ENCODE data around the gene CD55.

The CD55 gene

DNA sequence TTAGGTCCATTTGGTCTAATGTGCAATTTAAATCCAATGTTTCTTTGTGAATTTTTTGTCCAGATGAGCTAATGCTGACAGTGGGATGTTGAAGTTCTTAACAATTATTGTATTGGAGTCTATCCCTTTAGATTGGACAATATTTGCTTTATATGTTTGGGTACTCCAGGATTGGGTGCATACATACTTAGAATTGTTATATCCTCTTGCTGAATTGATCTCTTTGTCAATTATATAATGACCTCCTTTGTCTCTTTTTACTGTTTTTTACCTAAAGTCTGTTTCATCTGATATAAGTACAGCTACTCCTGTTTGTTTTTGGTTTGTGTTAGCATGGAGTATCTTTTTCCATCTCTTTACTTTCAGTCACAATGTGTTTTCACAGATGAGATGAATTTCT is 22.2 kb downstream of the CD55 start:
- no peaks in the 10 kb centered on the region for H3K79me2 ChIP-seq (ENCODE audit: control insufficient read depth, insufficient read depth, low read length, unreplicated experiment)

DNA sequence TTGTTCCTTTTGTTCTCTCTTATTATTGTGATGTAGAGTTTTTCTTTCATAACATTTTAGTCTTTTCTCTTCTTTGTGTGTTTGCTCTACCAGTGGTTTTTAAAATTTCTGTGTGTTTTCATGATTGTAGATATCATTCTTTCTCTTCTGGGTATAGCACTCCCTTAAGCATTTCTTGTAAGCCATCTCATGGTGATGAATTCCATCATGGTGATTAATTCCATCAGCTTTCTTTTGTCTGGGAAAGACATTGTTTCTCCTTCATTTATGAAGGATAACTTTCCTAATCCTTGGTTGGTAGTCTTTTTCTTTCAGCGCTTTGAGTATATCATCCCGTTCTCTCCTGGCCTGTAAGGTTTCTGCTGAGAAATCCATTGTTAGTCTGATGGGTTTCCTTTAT is 22.7 kb downstream of the CD55 start:
- Histone ChIP-seq H3K27ac (ENCODE audit: low read depth, low read length) (no peak overlapping the region), H3K79me2 (ENCODE audit: control insufficient read depth, insufficient read depth, low read length, unreplicated experiment) (no peaks in the 10 kb centered on the region), H3K4me3 (ENCODE audit: low read depth, low read length) (no peak overlapping the region), H3K4me1 (ENCODE audit: control insufficient read depth, insufficient read depth, low read length, unreplicated experiment) (no peaks in the 10 kb centered on the region), H3K36me3 (ENCODE audit: insufficient read depth, low read length) (peaks cover 6% of the 10 kb centered on the region), H3K27me3 (ENCODE audit: insufficient read depth, low read length) (no peaks in the 10 kb centered on the region), H2AFZ (ENCODE audit: low read length, unreplicated experiment) (no peak overlapping the region)

More for the DNA sequence above, 22.2 kb downstream of the CD55 start:
- Histone ChIP-seq H3K27me3 (ENCODE audit: insufficient read depth, low read length) (no peaks in the 10 kb centered on the region), H2AFZ (ENCODE audit: low read length, unreplicated experiment) (no peak overlapping the region), H3K36me3 (ENCODE audit: insufficient read depth, low read length) (peaks cover 6% of the 10 kb centered on the region), H3K4me1 (ENCODE audit: control insufficient read depth, insufficient read depth, low read length, unreplicated experiment) (no peaks in the 10 kb centered on the region), H3K27ac (ENCODE audit: low read depth, low read length) (no peak overlapping the region), H3K4me3 (ENCODE audit: low read depth, low read length) (no peak overlapping the region)

DNA sequence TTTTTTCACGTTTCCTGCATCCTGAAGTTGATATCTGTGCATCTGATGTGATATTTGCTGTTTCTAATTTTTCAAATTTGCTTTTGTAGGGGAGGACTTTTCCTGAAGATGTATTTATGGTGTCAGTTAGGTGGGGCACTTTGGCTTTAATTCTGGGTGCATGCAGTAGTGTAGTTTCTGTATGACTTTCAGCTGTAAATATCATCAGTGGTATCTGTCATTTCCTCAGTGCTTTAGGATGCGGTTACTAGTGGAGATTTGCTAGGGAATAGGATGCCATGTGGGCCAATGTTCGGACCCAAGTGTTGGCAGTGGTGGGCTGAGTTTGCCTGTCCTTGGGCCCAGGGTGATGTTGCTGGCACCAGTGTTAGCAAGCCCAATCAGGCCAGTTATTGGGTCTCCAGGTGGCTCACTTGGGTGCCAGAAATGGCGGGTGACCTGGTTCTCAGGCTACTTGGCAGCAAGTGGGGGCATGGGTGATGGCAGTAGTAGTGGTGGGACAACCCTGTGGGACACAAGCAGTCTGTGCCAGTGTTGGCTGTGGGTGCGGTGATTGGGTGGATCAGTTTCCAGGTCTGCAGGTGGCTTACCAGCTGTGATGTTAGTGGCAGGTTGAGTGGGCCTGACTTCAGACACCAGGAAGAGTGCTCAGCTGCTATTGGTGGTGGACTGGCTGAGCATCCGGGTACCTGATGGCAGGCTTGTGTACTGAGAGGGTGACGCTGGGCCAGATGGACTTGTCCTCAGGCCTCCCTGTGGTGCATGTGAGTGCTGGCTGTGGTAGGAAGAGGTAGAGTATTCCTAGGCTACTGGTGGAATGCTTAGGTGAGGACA is 24.4 kb downstream of the CD55 start:
- Histone ChIP-seq H2AFZ (ENCODE audit: low read length, unreplicated experiment) (no peak overlapping the region), H3K79me2 (ENCODE audit: control insufficient read depth, insufficient read depth, low read length, unreplicated experiment) (no peaks in the 10 kb centered on the region), H3K27ac (ENCODE audit: low read depth, low read length) (no peak overlapping the region), H3K4me1 (ENCODE audit: control insufficient read depth, insufficient read depth, low read length, unreplicated experiment) (no peaks in the 10 kb centered on the region), H3K27me3 (ENCODE audit: insufficient read depth, low read length) (no peaks in the 10 kb centered on the region), H3K36me3 (ENCODE audit: insufficient read depth, low read length) (peaks cover 12% of the 10 kb centered on the region), H3K4me3 (ENCODE audit: low read depth, low read length) (no peak overlapping the region)

DNA sequence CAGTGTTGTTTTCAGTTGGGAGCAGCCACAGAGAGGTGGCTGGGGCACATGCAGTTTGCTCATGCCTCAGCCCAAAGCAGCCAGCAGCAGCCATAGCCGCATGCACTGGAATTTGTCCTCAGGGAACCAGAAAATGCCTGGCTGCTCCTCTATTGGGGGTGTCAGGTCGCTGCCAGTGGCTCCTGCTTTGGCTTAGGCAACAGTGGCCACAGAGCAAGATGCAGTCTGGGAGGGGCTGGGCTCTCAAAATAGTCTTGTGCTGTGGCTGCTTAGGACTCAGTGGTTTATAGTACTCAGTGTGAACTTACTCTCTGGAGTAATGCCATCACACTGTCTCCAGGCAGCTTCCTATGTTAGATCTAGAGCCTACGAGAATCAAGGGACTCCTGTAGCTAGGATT is 25.0 kb downstream of the CD55 start:
- Histone ChIP-seq H3K4me3 (ENCODE audit: low read depth, low read length) (no peak overlapping the region), H3K36me3 (ENCODE audit: insufficient read depth, low read length) (peaks cover 12% of the 10 kb centered on the region), H3K27me3 (ENCODE audit: insufficient read depth, low read length) (no peaks in the 10 kb centered on the region), H3K79me2 (ENCODE audit: control insufficient read depth, insufficient read depth, low read length, unreplicated experiment) (no peaks in the 10 kb centered on the region), H3K4me1 (ENCODE audit: control insufficient read depth, insufficient read depth, low read length, unreplicated experiment) (no peaks in the 10 kb centered on the region), H3K27ac (ENCODE audit: low read depth, low read length) (no peak overlapping the region), H2AFZ (ENCODE audit: low read length, unreplicated experiment) (no peak overlapping the region)

DNA sequence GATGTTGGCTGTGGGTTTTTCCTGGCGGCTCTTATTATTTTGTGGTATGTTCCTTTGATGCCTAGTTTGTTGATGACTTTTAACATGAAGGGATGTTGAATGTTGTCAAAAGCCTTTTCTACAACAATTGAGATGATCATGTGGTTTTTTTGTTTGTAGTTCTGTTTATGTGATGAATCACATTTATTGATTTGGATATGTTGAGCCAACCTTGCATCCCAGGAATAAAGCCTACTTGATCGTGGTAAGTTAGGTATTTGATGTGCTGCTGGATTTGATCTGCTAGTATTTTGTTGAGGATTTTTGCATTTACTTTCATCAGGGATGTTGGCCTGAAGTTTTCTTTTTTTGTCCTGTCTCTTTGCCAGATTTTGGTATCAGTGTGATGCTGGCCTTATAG is 28.5 kb downstream of the CD55 start:
- Histone ChIP-seq H3K79me2 (ENCODE audit: control insufficient read depth, insufficient read depth, low read length, unreplicated experiment) (no peaks in the 10 kb centered on the region), H3K27ac (ENCODE audit: low read depth, low read length) (no peak overlapping the region), H3K36me3 (ENCODE audit: insufficient read depth, low read length) (peaks cover 12% of the 10 kb centered on the region), H3K27me3 (ENCODE audit: insufficient read depth, low read length) (no peaks in the 10 kb centered on the region), H3K4me3 (ENCODE audit: low read depth, low read length) (no peak overlapping the region), H3K4me1 (ENCODE audit: control insufficient read depth, insufficient read depth, low read length, unreplicated experiment) (peaks cover 9% of the 10 kb centered on the region), H2AFZ (ENCODE audit: low read length, unreplicated experiment) (no peak overlapping the region)

DNA sequence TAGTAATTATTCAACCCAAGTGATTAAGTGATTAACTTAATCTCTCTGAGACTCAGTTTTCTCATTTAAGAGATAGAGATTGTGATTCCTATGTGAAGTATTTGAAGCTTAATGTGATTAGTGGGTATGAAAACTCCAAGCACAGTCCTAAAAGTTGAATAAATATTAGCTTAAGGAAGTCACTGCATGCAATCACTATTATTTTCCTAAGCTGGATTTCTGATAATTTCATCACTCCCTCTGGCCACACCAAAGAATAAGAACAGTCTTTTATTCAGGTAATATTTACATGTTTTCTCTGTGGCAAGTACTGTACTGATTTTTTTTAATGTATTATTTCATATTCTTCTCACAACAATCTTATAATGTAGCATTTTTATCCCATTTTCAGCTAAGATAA is 31.1 kb downstream of the CD55 start:
- H3K4me1 ChIP-seq (ENCODE audit: control insufficient read depth, insufficient read depth, low read length, unreplicated experiment), result peaks cover 9% of the 10 kb centered on the region
- H3K27ac ChIP-seq (ENCODE audit: low read depth, low read length), result no peak overlapping the region
- no peaks in the 10 kb centered on the region for H3K27me3 ChIP-seq (ENCODE audit: insufficient read depth, low read length)
- no peak overlapping the region for H2AFZ ChIP-seq (ENCODE audit: low read length, unreplicated experiment)
- peaks cover 9% of the 10 kb centered on the region for H3K36me3 ChIP-seq (ENCODE audit: insufficient read depth, low read length)
- H3K79me2 ChIP-seq (ENCODE audit: control insufficient read depth, insufficient read depth, low read length, unreplicated experiment), result no peaks in the 10 kb centered on the region
- H3K4me3 ChIP-seq (ENCODE audit: low read depth, low read length), result no peak overlapping the region

DNA sequence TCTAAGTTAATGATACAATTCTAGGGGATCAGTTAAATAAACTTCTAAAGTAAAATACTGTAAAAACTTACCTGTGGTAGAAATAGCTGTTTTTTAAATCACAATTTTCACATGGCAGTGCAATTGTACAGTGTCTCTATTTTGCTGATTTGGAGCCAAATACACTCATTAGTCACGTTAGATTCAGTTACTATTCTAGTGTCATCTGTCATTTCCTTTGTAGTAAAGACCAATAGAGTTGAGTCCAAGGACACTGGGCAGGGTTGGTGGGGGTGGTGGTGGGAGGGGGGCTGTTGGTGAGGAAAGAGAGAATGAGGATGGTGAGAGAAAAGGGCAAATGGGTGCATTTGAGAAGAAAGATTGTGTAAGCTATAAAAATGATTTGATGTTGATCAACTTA is 33.6 kb downstream of the CD55 start:
- H3K27ac ChIP-seq (ENCODE audit: low read depth, low read length), result no peak overlapping the region
- H3K79me2 ChIP-seq (ENCODE audit: control insufficient read depth, insufficient read depth, low read length, unreplicated experiment), result no peaks in the 10 kb centered on the region
- H2AFZ ChIP-seq (ENCODE audit: low read length, unreplicated experiment), result no peak overlapping the region
- H3K4me1 ChIP-seq (ENCODE audit: control insufficient read depth, insufficient read depth, low read length, unreplicated experiment), result peaks cover 9% of the 10 kb centered on the region
- H3K36me3 ChIP-seq (ENCODE audit: insufficient read depth, low read length), result 0 out of 2 replicates have a peak, but pooled peaks cover 2% of the 10 kb centered on the region
- no peak overlapping the region for H3K4me3 ChIP-seq (ENCODE audit: low read depth, low read length)
- no peaks in the 10 kb centered on the region for H3K27me3 ChIP-seq (ENCODE audit: insufficient read depth, low read length)

DNA sequence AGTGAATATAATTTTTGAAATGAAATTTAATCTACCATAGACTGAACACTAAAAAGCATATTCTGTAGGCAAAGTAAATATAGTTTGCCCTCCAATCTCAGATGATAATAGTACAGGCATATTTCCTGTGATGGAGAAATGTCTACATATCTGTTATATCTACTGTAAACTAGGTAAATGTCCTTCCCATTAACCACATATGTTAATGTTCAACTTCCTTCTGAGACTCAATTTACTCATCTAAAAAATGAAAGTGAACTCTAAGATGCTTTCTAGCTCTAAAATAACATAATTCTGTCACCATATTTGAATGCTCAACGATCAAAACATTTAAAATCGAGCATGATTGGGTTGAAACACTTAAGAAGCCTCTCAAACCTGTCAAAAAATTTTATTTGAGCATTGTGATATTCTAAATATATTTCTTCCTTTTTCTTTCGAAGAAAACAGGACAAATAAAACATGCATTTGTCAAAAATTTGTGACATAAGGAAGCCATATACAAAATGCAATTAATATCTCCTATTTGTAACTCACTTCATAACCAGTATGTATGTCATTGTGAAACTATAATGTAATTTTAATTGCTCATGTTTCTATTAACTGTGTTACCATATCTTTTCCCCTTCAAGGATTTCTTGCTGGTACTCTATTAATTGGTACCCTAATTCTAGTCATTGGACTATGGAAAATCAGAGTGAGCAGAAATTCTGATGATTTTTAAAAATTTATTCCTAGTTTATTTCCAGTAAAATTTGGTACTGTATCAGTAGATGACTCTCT is 34.2 kb downstream of the CD55 start:
- Histone ChIP-seq H3K4me3 (ENCODE audit: low read depth, low read length) (no peak overlapping the region), H3K4me1 (ENCODE audit: control insufficient read depth, insufficient read depth, low read length, unreplicated experiment) (peaks cover 9% of the 10 kb centered on the region), H3K36me3 (ENCODE audit: insufficient read depth, low read length) (no peaks in the 10 kb centered on the region), H3K79me2 (ENCODE audit: control insufficient read depth, insufficient read depth, low read length, unreplicated experiment) (no peaks in the 10 kb centered on the region), H2AFZ (ENCODE audit: low read length, unreplicated experiment) (no peak overlapping the region), H3K27me3 (ENCODE audit: insufficient read depth, low read length) (no peaks in the 10 kb centered on the region), H3K27ac (ENCODE audit: low read depth, low read length) (no peak overlapping the region)

DNA sequence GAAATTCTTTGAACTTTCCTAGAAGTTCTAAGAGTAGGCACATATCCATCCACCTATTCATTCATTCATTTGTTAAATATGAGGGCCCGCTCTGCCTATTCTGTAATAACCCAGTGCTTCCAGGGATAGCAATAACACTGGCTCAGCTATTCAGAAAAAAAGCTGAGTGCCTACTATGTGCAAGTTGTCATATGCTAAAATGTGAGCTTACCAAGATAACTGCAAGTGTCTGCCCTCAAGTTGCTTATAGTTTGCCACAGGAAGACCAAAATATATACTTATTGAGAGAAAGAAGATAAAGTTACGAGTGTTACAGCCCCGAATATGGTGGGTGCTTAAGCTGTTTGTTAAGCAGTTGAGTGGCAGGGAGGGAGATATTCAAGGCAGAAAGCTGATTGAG is 39.6 kb downstream of the CD55 start:
- H3K79me2 ChIP-seq (ENCODE audit: control insufficient read depth, insufficient read depth, low read length, unreplicated experiment), result no peaks in the 10 kb centered on the region
- no peak overlapping the region for H3K4me3 ChIP-seq (ENCODE audit: low read depth, low read length)
- no peaks in the 10 kb centered on the region for H3K36me3 ChIP-seq (ENCODE audit: insufficient read depth, low read length)
- no peaks in the 10 kb centered on the region for H3K4me1 ChIP-seq (ENCODE audit: control insufficient read depth, insufficient read depth, low read length, unreplicated experiment)
- no peaks in the 10 kb centered on the region for H3K27me3 ChIP-seq (ENCODE audit: insufficient read depth, low read length)
- no peak overlapping the region for H2AFZ ChIP-seq (ENCODE audit: low read length, unreplicated experiment)
- H3K27ac ChIP-seq (ENCODE audit: low read depth, low read length), result no peak overlapping the region

DNA sequence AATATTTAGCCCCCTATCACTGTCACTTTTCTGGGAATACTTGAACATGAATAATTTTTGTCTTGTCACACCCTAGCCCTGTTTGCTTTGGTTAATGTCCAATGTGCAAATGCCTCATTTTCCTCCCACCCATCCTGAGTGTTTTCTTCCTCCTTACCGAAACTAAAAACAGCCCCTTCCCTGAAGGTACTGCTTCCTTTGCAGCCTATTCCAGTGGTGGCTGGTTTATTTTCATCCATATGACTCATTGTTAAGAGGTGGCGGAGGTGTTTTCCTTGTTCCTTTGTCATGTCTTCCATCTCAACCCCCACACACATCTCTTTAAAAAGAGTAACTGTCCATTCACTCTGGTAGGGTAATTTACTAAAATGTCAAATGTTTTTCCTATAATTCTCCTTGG is 40.4 kb downstream of the CD55 start:
- Histone ChIP-seq H3K36me3 (ENCODE audit: insufficient read depth, low read length) (no peaks in the 10 kb centered on the region), H3K4me1 (ENCODE audit: control insufficient read depth, insufficient read depth, low read length, unreplicated experiment) (no peaks in the 10 kb centered on the region), H3K4me3 (ENCODE audit: low read depth, low read length) (no peak overlapping the region), H2AFZ (ENCODE audit: low read length, unreplicated experiment) (no peak overlapping the region), H3K79me2 (ENCODE audit: control insufficient read depth, insufficient read depth, low read length, unreplicated experiment) (no peaks in the 10 kb centered on the region), H3K27ac (ENCODE audit: low read depth, low read length) (no peak overlapping the region), H3K27me3 (ENCODE audit: insufficient read depth, low read length) (no peaks in the 10 kb centered on the region)

All from ACC112 (cell line).